Neuronal stem cell (in vitro differentiated cells): ENCODE results near the gene CAPNS1.
A peak's percentile ranks its signal among the peaks of the same experiment; 100 is the strongest.
"Not testable (repeated sequence)": the region's sequence is repeated elsewhere in the genome, so short reads cannot be mapped to it uniquely, and the experiment has no call there.

ENCODE experiments used
- DNase-seq: peaks from one replicate; pipeline ENCODE4 v3.0.0-alpha.2; 2013; ENCODE audit warnings: low spot score
- H2AFZ ChIP-seq: one replicate; pipeline ENCODE4 v1.6.1; 2013; ENCODE audit warnings: mild to moderate bottlenecking, low read length, inconsistent platforms
- H2AK5ac ChIP-seq: 2 replicates; pipeline ENCODE4 v1.6.1; 2013; ENCODE audit warnings: low read depth, mild to moderate bottlenecking, inconsistent platforms, low read length, moderate library complexity, mixed read lengths
- H2BK120ac ChIP-seq: 2 replicates; pipeline ENCODE4 v1.6.1; 2013; ENCODE audit warnings: low read depth, mild to moderate bottlenecking, inconsistent platforms, low read length, moderate library complexity, mixed read lengths
- H2BK12ac ChIP-seq: one replicate; pipeline ENCODE4 v1.6.1; 2013; ENCODE audit warnings: low read length, inconsistent platforms
- H2BK15ac ChIP-seq: 2 replicates; pipeline ENCODE4 v1.6.1; 2013; ENCODE audit warnings: mild to moderate bottlenecking, low read length, inconsistent platforms, mixed read lengths
- H2BK5ac ChIP-seq: one replicate; pipeline ENCODE4 v1.6.1; 2013; ENCODE audit warnings: inconsistent platforms, mild to moderate bottlenecking, low read length, moderate library complexity
- H3K14ac ChIP-seq: one replicate; pipeline ENCODE4 v1.6.1; 2013; ENCODE audit warnings: low read length, inconsistent platforms
- H3K18ac ChIP-seq: 2 replicates; pipeline ENCODE4 v1.6.1; 2013; ENCODE audit warnings: low read length, inconsistent platforms
- H3K23ac ChIP-seq: 2 replicates; pipeline ENCODE4 v1.6.1; 2013; ENCODE audit warnings: low read depth, mild to moderate bottlenecking, mixed read lengths, low read length, inconsistent platforms; ENCODE audit not compliant: poor library complexity
- H3K27ac ChIP-seq: replicated peaks from 3 replicates; pipeline ENCODE4 v1.5.1; 2013; ENCODE audit warnings: low read length, inconsistent platforms
- H3K27me3 ChIP-seq, 3 experiments: 2 replicates each; pipeline ENCODE4 v1.6.1; 2013; ENCODE audit warnings: low read length in 3 of 3, mild to moderate bottlenecking in 2 of 3, inconsistent platforms in 1 of 3, low read depth in 1 of 3, mixed read lengths in 1 of 3, moderate library complexity in 1 of 3; ENCODE audit not compliant: control insufficient read depth in 3 of 3, insufficient read depth in 3 of 3
- H3K36me3 ChIP-seq, 2 donors: replicated peaks in 1 of 2; 2 replicates each; pipeline ENCODE4 v1.6.1; 2013; ENCODE audit warnings: low read length in 2 of 2; ENCODE audit not compliant: control insufficient read depth in 2 of 2, insufficient read depth in 2 of 2
- H3K4ac ChIP-seq: 2 replicates; pipeline ENCODE4 v1.6.1; 2013; ENCODE audit warnings: inconsistent platforms, mild to moderate bottlenecking, low read length, moderate library complexity
- H3K4me1 ChIP-seq, 2 donors: 1 replicate in 1 of 2; 2 replicates in 1 of 2; pipeline ENCODE4 v1.6.1; 2013; ENCODE audit warnings: low read length in 2 of 2, low read depth in 1 of 2; ENCODE audit not compliant: control insufficient read depth in 2 of 2, insufficient read depth in 1 of 2
- H3K4me2 ChIP-seq: one replicate; pipeline ENCODE4 v1.6.1; 2013; ENCODE audit warnings: mild to moderate bottlenecking, low read length, inconsistent platforms; ENCODE audit not compliant: insufficient read depth, poor library complexity, severe bottlenecking
- H3K4me3 ChIP-seq, 2 donors: 2 replicates each; pipeline ENCODE4 v1.5.1; 2013; ENCODE audit warnings: low read length in 2 of 2, mild to moderate bottlenecking in 2 of 2, inconsistent platforms in 1 of 2, moderate library complexity in 1 of 2
- H3K79me1 ChIP-seq: one replicate; pipeline ENCODE4 v1.6.1; 2013; ENCODE audit warnings: low read depth, mild to moderate bottlenecking, inconsistent platforms, low read length, moderate library complexity
- H3K9ac ChIP-seq: one replicate; pipeline ENCODE4 v1.6.1; 2013; ENCODE audit warnings: mild to moderate bottlenecking, low read depth, low read length, inconsistent platforms; ENCODE audit not compliant: poor library complexity
- H3K9me3 ChIP-seq, 2 donors: replicated peaks in 1 of 2; 2 replicates each; pipeline versions ENCODE3 to v1.6.1; 2013; ENCODE audit warnings: low read length in 2 of 2, mild to moderate bottlenecking in 2 of 2, inconsistent platforms in 1 of 2, low read depth in 1 of 2, mixed read lengths in 1 of 2, moderate library complexity in 1 of 2; ENCODE audit not compliant: control insufficient read depth in 2 of 2, insufficient read depth in 1 of 2
- H4K8ac ChIP-seq: one replicate; pipeline ENCODE4 v1.6.1; 2013; ENCODE audit warnings: low read depth, mild to moderate bottlenecking, inconsistent platforms, low read length, moderate library complexity
- H4K91ac ChIP-seq: one replicate; pipeline ENCODE4 v1.6.1; 2013; ENCODE audit warnings: low read length, low read depth, mild to moderate bottlenecking, inconsistent platforms; ENCODE audit not compliant: poor library complexity
- WGBS, 2 donors: extraction: QIAGEN DNeasy Blood & Tissue Kit; methylation state at CpG; one replicate each; pipeline ENCODE4 v1.1.7; 2013; ENCODE audit warnings: missing lambda C conversion rate in 2 of 2, mixed read lengths in 1 of 2; ENCODE audit not compliant: insufficient read length in 2 of 2, insufficient replicate concordance in 1 of 2; ENCODE audit errors: extremely low coverage in 2 of 2; 5-methylcytosine and 5-hydroxymethylcytosine counted together

Gene CAPNS1

GRCh38 chr19:36128392-36128736 is 11.5 kb upstream of the CAPNS1 start:
- no peak overlapping the region for H2BK12ac ChIP-seq
- peak overlapping the region; percentile 88 for H3K4me2 ChIP-seq
- H2AK5ac ChIP-seq = no peak overlapping the region
- no peak overlapping the region for H3K23ac ChIP-seq
- H3K9ac ChIP-seq = no peak overlapping the region
- H2AFZ ChIP-seq = peak overlapping the region; percentile 94
- H2BK120ac ChIP-seq = no peak overlapping the region
- no peak overlapping the region for H4K8ac ChIP-seq
- no peak overlapping the region for H4K91ac ChIP-seq
- no peak overlapping the region for H2BK15ac ChIP-seq
- peaks cover 0 to 2% of the 10 kb centered on the region in 2 donors for H3K4me1 ChIP-seq
- no peak overlapping the region for H3K4ac ChIP-seq
- H3K27me3 ChIP-seq = no peaks in the 10 kb centered on the region
- H3K27ac ChIP-seq = peak overlapping the region; percentile 91
- no peak overlapping the region for H3K14ac ChIP-seq
- WGBS, 2 donors = no CpG with 5 or more reads among the region's 10 CpGs
- peak overlapping the region; percentile 8 for H2BK5ac ChIP-seq
- H3K4me3 ChIP-seq = peak overlapping the region; percentile 58 to 69
- H3K18ac ChIP-seq = peak overlapping the region; percentile 61
- H3K79me1 ChIP-seq = no peaks in the 10 kb centered on the region
- no peaks in the 10 kb centered on the region for H3K9me3 ChIP-seq
- peaks cover 16 to 25% of the 10 kb centered on the region in 2 donors for H3K36me3 ChIP-seq
- DNase-seq = no peak

GRCh38 chr19:36131221-36131620 is 8.6 kb upstream of the CAPNS1 start:
- H2BK15ac ChIP-seq, H3K18ac ChIP-seq, H3K9ac ChIP-seq, H3K27ac ChIP-seq, H2AK5ac ChIP-seq, H4K8ac ChIP-seq, H2BK5ac ChIP-seq, H4K91ac ChIP-seq, H3K4me3 ChIP-seq, H3K36me3 ChIP-seq, H3K27me3 ChIP-seq, H3K23ac ChIP-seq, DNase-seq, H3K4ac ChIP-seq, H3K9me3 ChIP-seq, H3K4me1 ChIP-seq, H2AFZ ChIP-seq, H2BK120ac ChIP-seq, H2BK12ac ChIP-seq, H3K79me1 ChIP-seq, H3K4me2 ChIP-seq, H3K14ac ChIP-seq: not testable (repeated sequence)
- no CpG with 5 or more reads among the region's 6 CpGs for WGBS, 2 donors

- not testable (repeated sequence) for H2BK5ac ChIP-seq, H3K9me3 ChIP-seq, H3K4me1 ChIP-seq, H3K79me1 ChIP-seq, H4K91ac ChIP-seq, H3K4me2 ChIP-seq, H2AFZ ChIP-seq, H3K27me3 ChIP-seq, H2BK120ac ChIP-seq, H3K14ac ChIP-seq, H3K9ac ChIP-seq, H4K8ac ChIP-seq, H2AK5ac ChIP-seq, DNase-seq, H3K4ac ChIP-seq, H2BK12ac ChIP-seq, H3K27ac ChIP-seq, H3K23ac ChIP-seq, H3K36me3 ChIP-seq
- H3K18ac ChIP-seq = peak overlapping the region; percentile 19
- H2BK15ac ChIP-seq = peak overlapping the region; percentile 9
- no CpG with 5 or more reads among the region's 4 CpGs for whole genome bisulfite sequencing, 2 donors
- peak overlapping the region in 1 of 2 donors; percentile 20 for H3K4me3 ChIP-seq
Observed at GRCh38 chr19:36134867-36135266, 5.0 kb upstream of the CAPNS1 start.

GRCh38 chr19:36136964-36137686 is 2.7 kb upstream of the CAPNS1 start:
- Histone ChIP-seq H3K9me3 (no peaks in the 10 kb centered on the region), H3K4me1 (peaks cover 2 to 10% of the 10 kb centered on the region in 2 donors), H4K91ac (no peak overlapping the region), H3K4ac (no peak overlapping the region), H2AFZ (no peak overlapping the region), H3K23ac (no peak overlapping the region), H3K4me2 (no peak overlapping the region), H2AK5ac (peak overlapping the region; percentile 74), H3K79me1 (peaks cover 8% of the 10 kb centered on the region), H3K36me3 (peaks cover 0 to 10% of the 10 kb centered on the region in 2 donors), H3K4me3 (no peak overlapping the region), H3K27ac (no peak overlapping the region), H3K27me3 (no peaks in the 10 kb centered on the region), H3K14ac (no peak overlapping the region), H2BK120ac (no peak overlapping the region), H4K8ac (no peak overlapping the region), H2BK15ac (peak overlapping the region; percentile 58), H3K18ac (peak overlapping the region; percentile 79), H2BK12ac (peak overlapping the region; percentile 19), H3K9ac (no peak overlapping the region), H2BK5ac (peak overlapping the region; percentile 22)
- DNase-seq = no peak
- no CpG with 5 or more reads among the region's 12 CpGs for WGBS, 2 donors
